ENCODE measurements around the gene SPATA20.

- TF ChIP-seq CTCF (IDR thresholded peaks at IDR 0.05) = no peak
- TF ChIP-seq EP300 (IDR thresholded peaks at IDR 0.05) = no peak
Measured at GRCh38 chr17:50545311-50545710, 1.7 kb upstream of the SPATA20 start.

All from ovary (tissue), 3 donors.